HG02759 (cell line): ENCODE data around the gene CTR9.

ENCODE experiments used
- ATAC-seq: cut with Tn5 transposase; IDR thresholded peaks from one replicate; pipeline ENCODE4 v1.9.1; 2021; ENCODE audit warnings: mild to moderate bottlenecking, moderate library complexity; ENCODE audit not compliant: unreplicated experiment

Gene CTR9

GRCh38 chr11:10750838-10751580, at the start of gene CTR9:
CTR9 (plus strand) TSS chr11:10751246; CDS start chr11:10751413, 167 bp downstream.
- peak; percentile 97 for ATAC-seq

DNA sequence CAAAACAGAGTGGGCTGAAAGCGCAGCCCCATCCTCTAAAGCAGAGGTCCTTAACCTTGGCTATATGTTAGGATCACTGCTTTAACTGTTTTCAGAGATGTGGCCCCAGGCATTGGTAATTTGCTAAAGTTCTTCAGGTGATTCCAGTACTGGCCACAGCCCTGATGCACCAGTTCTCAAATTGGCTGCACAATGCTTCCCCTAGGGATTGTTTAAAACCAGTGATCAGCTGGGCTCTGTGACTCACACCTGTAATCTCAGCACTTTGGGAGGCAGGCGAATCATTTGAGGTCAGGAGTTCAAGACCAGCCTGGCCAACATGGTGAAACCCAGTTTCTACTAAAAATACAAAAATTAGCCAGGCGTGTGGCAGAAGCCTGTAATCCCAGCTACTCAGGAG, 49.1 kb upstream of the CTR9 start:
- no peak for ATAC-seq

DNA sequence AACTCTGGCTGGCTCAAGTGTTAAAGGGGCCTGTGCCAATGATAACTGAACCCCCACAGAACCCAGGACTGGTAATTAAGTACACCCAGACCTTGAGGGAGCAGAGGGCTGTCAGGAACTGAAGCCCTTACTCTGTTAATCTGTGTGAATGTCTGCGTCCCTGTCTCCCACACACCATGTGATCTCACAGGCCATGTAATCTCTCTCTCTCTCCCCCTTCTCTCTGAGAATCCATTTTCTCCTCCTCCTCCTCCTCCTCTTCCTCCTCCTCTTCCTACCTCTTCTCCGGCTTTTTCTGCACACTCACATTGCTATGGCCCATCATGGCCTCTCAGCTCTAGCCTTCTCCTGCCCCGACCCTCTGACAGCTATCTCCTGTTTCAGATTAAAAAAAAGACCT, 42.9 kb upstream of the CTR9 start:
- ATAC-seq: no peak

- ATAC-seq: no peak
These were observed 41.6 kb upstream of the CTR9 start for GRCh38 chr11:10709299-10710086.

GRCh38 chr11:10715571-10715970, 35.5 kb upstream of the CTR9 start:
- no peak for ATAC-seq

DNA sequence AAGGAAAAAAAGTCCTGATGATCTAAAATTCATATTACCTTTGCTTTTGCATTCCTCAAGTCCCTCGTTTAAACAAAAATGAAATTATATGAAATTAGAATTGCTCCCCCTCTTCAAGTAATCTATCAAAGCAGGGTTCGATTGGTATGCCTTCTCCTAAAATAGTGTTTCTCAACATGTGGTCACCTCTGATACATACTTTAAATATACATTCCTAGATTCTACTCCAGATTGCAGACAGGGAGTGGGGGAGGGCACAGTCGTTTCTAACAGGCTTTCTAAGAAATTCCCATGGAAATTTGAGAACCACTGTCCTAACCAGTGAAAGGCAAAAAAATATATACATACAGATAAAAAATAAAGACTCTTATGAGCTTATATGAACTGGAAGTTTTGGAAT, 34.9 kb upstream of the CTR9 start:
- no peak for ATAC-seq

DNA sequence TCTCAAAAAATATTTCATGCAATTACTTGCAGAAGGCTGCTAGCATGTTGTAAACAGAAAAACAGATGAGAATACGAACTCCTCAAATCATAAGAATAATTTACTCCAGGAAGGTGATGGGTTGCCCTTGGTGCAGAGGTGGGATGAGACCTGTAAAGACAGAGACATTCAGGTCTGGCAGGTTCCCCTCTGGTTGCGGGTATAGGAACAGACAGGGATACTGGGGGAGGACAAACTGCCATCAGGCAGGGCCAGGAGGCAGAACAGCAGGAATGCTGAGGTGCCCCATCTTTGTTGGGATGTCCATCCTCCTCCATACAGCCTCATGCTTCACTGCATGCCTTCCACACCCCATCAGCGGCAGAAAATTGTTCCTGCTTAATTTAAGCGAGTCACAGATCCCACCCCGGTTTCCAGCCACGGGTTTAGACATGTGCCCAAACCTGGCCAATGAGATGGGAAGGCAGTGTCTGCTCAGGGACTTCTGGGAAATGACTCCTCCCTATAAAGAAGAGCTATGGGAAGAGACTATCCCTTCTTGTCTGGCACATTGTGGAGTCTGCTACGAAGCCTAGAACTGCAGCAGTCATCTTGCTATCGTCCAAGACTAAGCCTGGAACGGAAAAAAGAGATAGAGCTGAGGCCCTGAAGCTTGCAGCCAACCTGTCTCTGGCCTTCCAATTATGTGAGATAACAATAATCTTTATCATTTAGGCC, 34.3 kb upstream of the CTR9 start:
- ATAC-seq: no peak

DNA sequence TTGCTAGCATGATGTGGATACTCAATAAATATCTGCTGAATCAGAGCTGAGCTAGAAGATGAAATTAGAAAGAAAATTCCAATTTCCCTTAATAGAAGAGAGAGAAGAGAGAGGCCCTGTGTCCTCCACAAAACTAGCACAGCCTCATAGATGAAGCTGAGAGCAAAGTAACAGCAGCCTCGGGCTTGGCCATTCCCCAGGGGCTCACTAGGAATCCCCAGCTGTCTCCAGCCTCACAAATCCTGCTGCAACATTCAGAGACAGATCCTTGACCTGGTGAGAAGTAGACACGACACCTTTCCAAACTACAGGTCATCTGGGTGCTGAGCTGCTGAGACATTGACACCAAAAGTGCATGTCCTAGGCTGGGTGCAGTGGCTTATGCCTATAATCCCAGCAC, 31.4 kb upstream of the CTR9 start:
- no peak for ATAC-seq

DNA sequence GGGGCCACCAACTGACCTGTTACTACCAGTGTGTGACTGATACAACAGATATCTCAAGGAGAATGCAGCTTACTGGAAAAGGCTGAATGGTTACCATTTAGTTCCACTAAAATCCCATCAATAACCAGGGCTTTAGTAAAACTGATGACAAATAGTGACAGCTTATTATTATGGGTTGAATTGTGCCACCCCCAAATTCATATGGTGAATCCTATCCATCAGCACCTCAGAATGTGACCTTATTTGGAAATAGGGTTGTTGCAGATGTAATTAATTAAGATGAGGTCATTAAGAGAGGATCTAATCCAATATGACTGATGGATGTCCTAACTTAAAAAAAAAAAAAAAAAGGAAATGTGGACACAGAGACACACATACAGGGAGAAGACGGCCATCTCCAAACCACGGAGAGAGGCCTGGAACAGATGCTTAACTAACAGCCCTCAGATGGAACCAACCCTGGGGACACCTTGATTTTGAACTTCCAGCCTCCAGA, 30.1 kb upstream of the CTR9 start:
- no peak for ATAC-seq

DNA sequence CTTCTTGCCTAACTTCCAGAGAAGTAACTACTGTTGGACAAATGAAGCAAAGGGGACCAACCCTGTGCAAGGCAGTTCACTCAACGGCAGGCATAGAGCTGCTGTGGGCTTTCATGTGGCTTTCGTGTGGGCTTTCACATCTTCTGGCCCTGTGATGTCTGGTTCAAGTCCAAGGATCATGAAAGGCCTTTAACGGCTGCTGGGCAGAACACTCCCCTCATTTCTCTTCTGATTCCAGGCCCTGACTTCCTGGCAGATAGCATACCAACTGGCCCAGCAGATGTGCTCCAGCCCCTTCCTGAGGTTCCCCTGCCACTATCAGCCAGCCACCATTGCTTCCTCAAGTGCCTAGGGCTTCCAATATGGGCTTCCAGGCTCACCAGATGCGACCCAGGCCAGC, 28.7 kb upstream of the CTR9 start:
- no peak for ATAC-seq

DNA sequence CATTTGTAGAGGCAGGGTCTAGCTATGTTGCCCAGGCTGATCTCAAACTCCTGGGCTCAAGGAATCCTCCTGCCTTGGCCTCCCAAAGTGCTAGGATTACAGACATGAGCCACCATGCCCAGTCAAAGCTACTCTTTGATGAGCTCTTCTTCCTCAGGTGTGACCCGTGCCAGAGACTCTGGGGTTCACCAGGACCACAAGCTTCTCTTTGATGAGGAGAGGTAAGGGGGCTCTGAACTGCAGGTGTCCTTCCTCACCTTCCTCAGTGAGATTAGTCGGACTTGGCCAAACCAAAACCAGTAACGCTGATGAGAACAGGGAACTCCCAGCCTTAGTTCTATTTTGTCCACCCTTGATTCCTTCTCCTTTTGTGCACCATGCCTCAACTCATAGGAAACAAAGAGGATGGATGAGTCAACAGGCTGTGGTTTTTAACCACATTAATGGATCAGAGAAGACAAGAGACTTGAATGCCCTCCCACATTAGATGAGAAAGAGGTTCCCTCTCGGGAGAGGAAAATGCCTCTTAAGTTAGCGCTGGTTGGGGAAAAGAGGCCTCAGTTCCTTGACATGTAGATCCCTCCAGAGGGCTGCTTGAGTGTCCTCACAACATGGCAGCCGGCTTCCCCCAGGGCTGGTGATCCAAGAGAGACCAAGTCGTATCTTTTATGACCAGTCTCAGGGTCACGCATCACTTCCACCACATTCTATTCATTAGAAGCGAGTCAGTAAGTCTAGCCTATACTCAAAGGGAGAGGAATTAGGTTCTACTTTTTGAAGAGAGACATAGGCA, 25.7 kb upstream of the CTR9 start:
- no peak for ATAC-seq

DNA sequence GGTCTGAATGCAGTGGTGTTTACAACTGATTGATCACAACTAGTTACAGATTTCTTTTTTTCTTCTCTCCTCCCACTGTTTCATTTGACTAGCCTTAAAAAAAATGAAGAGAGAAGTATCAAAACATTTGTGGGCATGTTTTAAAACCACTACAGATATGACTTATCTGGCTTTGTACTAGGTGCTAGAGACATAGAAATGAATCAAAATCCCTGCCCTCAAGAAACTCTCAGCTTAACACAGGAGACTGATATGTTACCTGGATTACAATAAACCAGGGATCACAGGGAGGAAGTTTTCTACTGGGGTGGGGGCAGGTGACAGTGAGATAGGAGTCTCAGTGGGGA, 25.2 kb upstream of the CTR9 start:
- ATAC-seq: no peak

DNA sequence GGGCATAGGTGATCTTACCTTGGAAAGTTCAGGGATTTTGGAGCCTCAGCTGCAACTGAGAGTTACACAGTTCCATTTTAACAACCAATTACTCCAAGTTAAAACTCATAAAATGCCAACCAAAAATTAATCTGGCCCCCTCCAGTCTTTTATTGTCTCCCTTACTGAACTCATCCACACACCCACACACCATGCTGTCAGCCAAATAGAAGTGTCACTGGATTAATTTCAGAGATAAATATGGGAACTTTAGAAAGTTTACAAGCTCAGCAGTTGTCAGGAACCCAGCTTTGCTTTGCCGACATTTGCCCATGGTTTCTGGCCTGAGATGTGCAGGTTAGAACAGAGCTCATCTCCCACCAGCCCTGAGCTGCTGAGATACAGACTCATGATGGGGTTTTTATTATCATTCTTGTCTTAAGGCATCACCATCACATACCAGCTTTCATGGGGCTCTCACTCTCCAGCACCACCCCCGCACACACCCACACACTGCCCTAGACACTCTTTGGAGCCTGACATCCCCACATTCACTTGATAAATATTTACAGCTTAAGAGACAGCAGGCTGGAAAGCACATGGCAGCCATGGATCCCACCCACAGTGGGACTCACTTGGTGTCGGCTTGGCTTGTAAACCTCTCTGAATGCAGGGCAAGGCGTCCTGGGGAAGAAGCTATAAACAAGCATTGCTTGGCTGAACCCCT, 23.7 kb upstream of the CTR9 start:
- no peak for ATAC-seq

DNA sequence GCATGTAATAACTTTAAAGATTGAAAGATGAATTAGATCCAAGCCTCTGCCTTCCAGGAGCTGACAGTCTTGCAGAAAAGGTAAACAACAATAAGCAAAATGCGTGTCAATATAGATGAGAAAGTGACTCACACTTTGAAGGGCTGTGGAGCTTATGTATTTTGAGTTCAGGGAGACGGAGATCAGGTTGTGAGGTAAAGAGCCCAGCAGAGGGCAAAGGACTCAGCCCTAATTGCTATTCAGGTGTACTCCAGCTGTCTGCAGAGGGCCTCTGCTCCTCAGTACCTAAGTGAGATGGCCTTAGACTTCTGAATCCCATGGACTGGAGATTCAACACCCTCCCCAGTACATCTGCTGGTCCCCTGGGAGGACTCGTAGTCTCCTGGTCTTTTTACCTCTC, 22.9 kb upstream of the CTR9 start:
- ATAC-seq: no peak

DNA sequence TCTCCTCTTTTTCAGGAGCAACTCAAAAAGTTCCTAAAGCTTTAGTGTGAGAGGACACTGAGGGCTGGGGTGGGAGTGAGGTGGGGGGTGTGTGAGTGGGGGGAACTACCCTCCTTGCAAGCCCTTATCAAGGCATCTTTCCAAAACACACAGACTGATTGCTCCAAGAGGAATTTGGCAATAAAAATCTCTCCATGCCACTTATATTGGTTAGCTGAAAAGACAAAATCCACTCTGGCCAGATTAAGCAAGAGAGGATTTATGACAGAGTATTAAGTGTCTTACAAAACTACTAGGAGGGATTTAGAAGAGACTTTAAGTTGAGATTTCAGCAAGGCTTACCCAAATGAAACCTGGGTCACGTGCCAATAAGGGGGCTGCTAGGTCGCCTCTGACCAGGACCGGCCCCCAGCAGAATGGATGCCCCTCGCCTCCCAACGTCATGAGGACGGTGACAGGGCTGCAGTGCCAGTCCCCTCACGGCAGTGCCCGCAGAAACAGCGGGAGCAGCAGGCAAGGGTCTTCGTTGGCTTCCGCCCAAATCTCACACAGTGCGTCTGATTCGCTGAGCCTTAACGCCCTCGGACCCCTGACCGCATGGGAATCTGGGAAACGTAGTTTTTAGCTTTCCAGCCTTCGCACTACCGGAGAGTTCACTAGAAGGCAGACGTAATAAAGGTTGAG, 22.1 kb upstream of the CTR9 start:
- no peak for ATAC-seq

GRCh38 chr11:10730151-10730550, 20.9 kb upstream of the CTR9 start:
- ATAC-seq: no peak

GRCh38 chr11:10731064-10731680, 19.9 kb upstream of the CTR9 start:
- ATAC-seq: no peak

DNA sequence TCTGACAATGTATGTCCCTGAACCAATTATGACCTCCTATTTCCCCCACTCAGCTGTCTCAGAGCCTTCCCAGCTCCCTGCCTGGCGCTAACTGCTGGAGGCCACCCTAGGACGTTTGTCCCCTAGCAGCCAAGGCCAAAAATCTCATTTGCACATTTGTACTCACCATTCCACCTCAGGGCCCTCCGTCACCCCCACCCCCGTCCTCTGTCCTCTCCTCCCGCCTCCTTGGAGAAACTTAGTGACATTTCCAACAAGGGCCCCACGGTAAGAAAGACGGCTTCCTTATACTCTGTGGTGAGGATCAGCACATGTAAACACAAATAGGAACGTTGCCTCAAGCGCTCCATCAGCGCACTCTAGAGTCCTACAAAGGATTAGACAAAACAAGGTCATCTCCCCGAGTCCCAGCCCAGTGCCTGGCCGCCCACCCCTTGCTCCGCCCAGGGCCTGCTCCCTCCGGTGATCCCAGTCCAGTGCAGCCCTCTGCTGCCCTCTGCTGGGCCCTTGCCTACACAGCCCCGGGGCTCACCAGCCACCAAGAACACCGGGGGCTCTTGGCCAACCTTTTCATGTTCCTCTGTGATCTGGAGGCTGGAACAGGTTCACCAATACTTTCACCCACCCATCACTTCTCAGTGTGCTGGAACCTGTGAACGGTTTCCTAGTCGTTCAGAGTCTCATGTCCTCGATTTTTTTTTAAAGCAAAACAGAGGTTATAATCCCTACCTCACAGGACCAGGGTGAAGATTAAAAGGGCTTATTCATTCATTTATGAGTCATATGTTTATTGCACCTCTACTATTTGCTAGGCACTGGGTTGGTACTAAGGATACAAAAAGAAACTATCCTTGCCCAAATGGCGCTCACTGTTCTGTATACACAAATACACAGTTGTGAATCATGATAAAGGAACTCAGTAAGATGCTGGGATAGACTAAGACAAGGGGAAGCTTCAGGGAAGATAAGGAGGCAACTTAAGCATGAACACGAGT, 15.3 kb upstream of the CTR9 start:
- peak; percentile 98 for ATAC-seq
